K562 (cell line): Measurements from ENCODE around the gene TTC27. TPM values are rescaled to one million over a fixed set of nuclear protein-coding genes. Genes with fewer than 3 reads are reported as not detected.
A peak's percentile ranks its signal among the peaks of the same experiment; 100 is the strongest.

Experiments used
- ATAC-seq: fragments of 200-7000 bp; cut with Tn5 transposase; 3 replicates; pipeline ENCODE4 v1.9.1; 2020; ENCODE audit warnings: moderate library complexity
- BruUV-seq: library from RNA; stranded (reverse); fragments of 400-500 nt; replicated peaks from 2 replicates; lab custom pipeline; 2021; lab: Mats Ljungman, UMichigan
- CTCF ChIA-PET: fragments of 300-600 bp; formaldehyde crosslinking; extraction: SDS; loops from one replicate; lab custom pipeline; 2021; ENCODE audit warnings: low intra/inter-chr PET ratio; lab: Yijun Ruan, JAX
- POLR2A ChIA-PET: fragments of 300-600, 350-650 bp; sonication (Branson Sonifier 250); formaldehyde crosslinking; extraction: SDS; loops from one replicate; lab custom pipeline; 2021; ENCODE audit warnings: antibody characterized with exemption, inconsistent platforms; lab: Yijun Ruan, JAX
- DNase-seq, 4 experiments: peaks; one replicate each; pipeline versions ENCODE4 v3.0.0 to v3.0.0-alpha.2; 2011 to 2018; ENCODE audit warnings: low spot score in 3 of 4, mixed read lengths in 3 of 4; ENCODE audit errors: extremely low read depth in 1 of 4
- FAIRE-seq: peaks from 2 replicates; lab custom pipeline; 2011; peaks lifted over from hg19 to GRCh38; lab: Jason Lieb, UNC
- H2AFZ ChIP-seq: 2 replicates; pipeline ENCODE4 v1.6.0; 2011; ENCODE audit warnings: low read depth, low read length, control low read depth, inconsistent platforms
- H3K27ac ChIP-seq: fragments of 200-600 bp; 3 replicates; pipeline ENCODE4 v1.8.0; 2011; ENCODE audit warnings: low read depth, mild to moderate bottlenecking, control low read depth, inconsistent platforms, low read length, moderate library complexity, mixed read lengths; ENCODE audit errors: extremely low read depth
- H3K27me3 ChIP-seq, 2 experiments: fragments of 300-600 bp in 1 of 2; 2 replicates in 1 of 2; 3 replicates in 1 of 2; pipeline versions ENCODE4 v1.6.0 to v1.8.0; 2011; ENCODE audit warnings: inconsistent platforms in 2 of 2, low read length in 2 of 2, mild to moderate bottlenecking in 1 of 2, mixed read lengths in 1 of 2, moderate library complexity in 1 of 2; ENCODE audit not compliant: control insufficient read depth in 2 of 2, insufficient read depth in 2 of 2
- H3K36me3 ChIP-seq: fragments of 300-600 bp; 3 replicates; pipeline ENCODE4 v1.8.0; 2011; ENCODE audit warnings: mild to moderate bottlenecking, low read length, inconsistent platforms; ENCODE audit not compliant: control insufficient read depth, insufficient read depth
- H3K4me1 ChIP-seq, 2 experiments: fragments of 200-600 bp in 1 of 2; replicated peaks in 1 of 2; 2 replicates in 1 of 2; 3 replicates in 1 of 2; pipeline versions ENCODE4 v1.5.1 to v1.8.0; 2011; ENCODE audit warnings: inconsistent platforms in 2 of 2, low read length in 2 of 2, mild to moderate bottlenecking in 1 of 2, mixed read lengths in 1 of 2, moderate library complexity in 1 of 2; ENCODE audit not compliant: control insufficient read depth in 2 of 2, insufficient read depth in 2 of 2
- H3K4me2 ChIP-seq: 2 replicates; pipeline ENCODE4 v1.6.1; 2011; ENCODE audit warnings: low read length, control low read depth, inconsistent platforms, mixed read lengths; ENCODE audit not compliant: insufficient read depth
- H3K4me3 ChIP-seq: fragments of 200-600 bp; sonication (generic), shearing (Covaris generic); 2 replicates; pipeline ENCODE4 v1.5.1; 2016; ENCODE audit warnings: control low read depth, inconsistent platforms
- H3K79me2 ChIP-seq: fragments of 200-600 bp; 3 replicates; pipeline ENCODE4 v1.8.0; 2011; ENCODE audit warnings: low read length, inconsistent platforms; ENCODE audit not compliant: control insufficient read depth, insufficient read depth
- H3K9ac ChIP-seq, 2 experiments: 2 replicates each; pipeline versions ENCODE4 v1.6.0 to v1.6.1; 2011; ENCODE audit warnings: low read depth in 2 of 2, low read length in 2 of 2, control low read depth in 1 of 2, inconsistent platforms in 1 of 2, mild to moderate bottlenecking in 1 of 2, mixed read lengths in 1 of 2; ENCODE audit not compliant: insufficient read depth in 1 of 2
- H3K9me1 ChIP-seq: one replicate; pipeline ENCODE4 v1.6.0; 2011; ENCODE audit warnings: inconsistent platforms, mild to moderate bottlenecking, low read length, moderate library complexity; ENCODE audit not compliant: control insufficient read depth, insufficient read depth
- H3K9me3 ChIP-seq: replicated peaks from 2 replicates; pipeline ENCODE4 v1.5.1; 2011; ENCODE audit warnings: low read depth, low read length, inconsistent platforms; ENCODE audit not compliant: control insufficient read depth, insufficient read depth
- H4K20me1 ChIP-seq: replicated peaks from 2 replicates; pipeline ENCODE4 v1.6.1; 2011; ENCODE audit warnings: low read length, inconsistent platforms, mixed read lengths; ENCODE audit not compliant: control insufficient read depth, insufficient read depth
- EHMT2 ChIP-seq: fragments of 450-650 bp; IDR thresholded peaks from 2 replicates; pipeline ENCODE4 v1.6.1; 2018; ENCODE audit warnings: antibody characterized with exemption
- HSF4 ChIP-seq: fragments of 250-450 bp; sonication (Bioruptor Pico); IDR thresholded peaks from 2 replicates; pipeline ENCODE4 v2.1.2; 2022; ENCODE audit warnings: mild to moderate bottlenecking, moderate library complexity, borderline replicate concordance
- JUNB ChIP-seq: fragments of 450-650 bp; formaldehyde crosslinking; conservative IDR thresholded peaks from 2 replicates; pipeline ENCODE4 v1.4.0; 2020; ENCODE audit warnings: mild to moderate bottlenecking
- KLF16 ChIP-seq: IDR thresholded peaks from 2 replicates; pipeline ENCODE4 v1.6.1; 2016; ENCODE audit warnings: antibody characterized with exemption
- MAFK ChIP-seq: IDR thresholded peaks from 2 replicates; pipeline ENCODE4 v1.6.1; 2011; ENCODE audit warnings: low read length, improper control_type of control experiment
- MEF2D ChIP-seq: conservative IDR thresholded peaks from 2 replicates; pipeline ENCODE4 v1.6.1; 2016; ENCODE audit warnings: low read depth, missing genetic modification characterization, missing compliant biosample characterization
- NFRKB ChIP-seq: fragments of 450-650 bp; IDR thresholded peaks from 2 replicates; pipeline ENCODE4 v1.6.1; 2016; ENCODE audit warnings: low read depth
- SIN3B ChIP-seq: fragments of 450-650 bp; IDR thresholded peaks from 2 replicates; pipeline ENCODE4 v1.6.1; 2017; ENCODE audit warnings: low read depth, mild to moderate bottlenecking, moderate library complexity
- ZBTB33 ChIP-seq: sonication (generic); formaldehyde crosslinking; IDR thresholded peaks from 2 replicates; pipeline ENCODE4 v1.8.1; 2023; ENCODE audit warnings: mild to moderate bottlenecking, missing genetic modification reagents
- ZBTB7A ChIP-seq: IDR thresholded peaks from 2 replicates; pipeline ENCODE4 v1.6.1; 2011; ENCODE audit warnings: low read depth, mild to moderate bottlenecking, low read length, moderate library complexity, borderline replicate concordance; ENCODE audit not compliant: control insufficient read depth
- ZNF444 ChIP-seq: fragments of 250-450 bp; sonication (Bioruptor Pico); IDR thresholded peaks from 2 replicates; pipeline ENCODE4 v1.4.0; 2020; ENCODE audit warnings: mild to moderate bottlenecking, moderate library complexity
- ZNF785 ChIP-seq: fragments of 250-450 bp; sonication (Bioruptor Pico); IDR thresholded peaks from 2 replicates; pipeline ENCODE4 v1.4.0; 2020; ENCODE audit warnings: mild to moderate bottlenecking
- ZNF79 ChIP-seq: fragments of 250-450 bp; sonication (Bioruptor Pico); IDR thresholded peaks from 2 replicates; pipeline ENCODE4 v1.4.0; 2020; ENCODE audit warnings: low read depth, mild to moderate bottlenecking, moderate library complexity
- WGBS: fragments of 100-300 bp; shearing (Covaris generic); methylation state at CpG from one replicate; pipeline ENCODE4 v1.1.6; 2016; ENCODE audit warnings: low coverage, mixed read lengths; ENCODE audit not compliant: insufficient coverage; ENCODE audit errors: missing lambda C conversion rate; 5-methylcytosine and 5-hydroxymethylcytosine counted together
- in situ Hi-C: fragments of 300-500 bp; cut with MboI; formaldehyde crosslinking; loops from 4 replicates; pipeline ENCODE4 v1.15.0; 2018; ENCODE audit warnings: inconsistent platforms, mixed read lengths
- intact Hi-C: fragments of 100-400 bp; cut with micrococcal nuclease; formaldehyde crosslinking; loops from 2 replicates; pipeline ENCODE4 v1.14.2; 2022
- polyA plus RNA-seq, 8 experiments: library from polyadenylated mRNA; depleted of rRNA in 4 of 8; stranded (reverse) in 5 of 8; unstranded in 3 of 8; fragments of >200 nt; fragmentation: Nextera tagmentation in 2 of 8; fragmentation: Illumina TruSeq in 1 of 8; extraction: Ambion mirVana in 2 of 8; extraction: Trizol in 1 of 8; gene quantifications; 2 replicates each; pipeline versions ENCODE4 v1.2.1 to v1.2.3, GENCODE V29; 2011 to 2014; ENCODE audit warnings: inconsistent platforms in 1 of 8, missing spikeins in 1 of 8
- total RNA-seq, 7 experiments: library from RNA; depleted of rRNA in 6 of 7; stranded (reverse); fragments of >200 nt in 6 of 7; fragmentation: Illumina TruSeq in 2 of 7; extraction: Trizol in 2 of 7; gene quantifications; 2 replicates each; pipeline versions ENCODE4 v1.2.1 to v1.2.3, GENCODE V29; 2011 to 2021; ENCODE audit warnings: low replicate concordance in 1 of 7
- TF ChIP-seq, protein P1 (sequence below), 2 experiments: fragments of 450-650 bp; formaldehyde crosslinking in 1 of 2; IDR thresholded peaks; 2 replicates each; pipeline versions ENCODE4 v1.4.0 to v1.6.1; 2014 to 2020; ENCODE audit warnings: mild to moderate bottlenecking in 2 of 2, borderline replicate concordance in 1 of 2, low read depth in 1 of 2

The TTC27 gene
- total and polyA plus RNA-seq, 9 of the 15 experiments (the other 6 are each of a cell fraction or from before 2014, with no cell fraction given), result 44.3 to 93.4 (median 57.3) TPM

DNA sequence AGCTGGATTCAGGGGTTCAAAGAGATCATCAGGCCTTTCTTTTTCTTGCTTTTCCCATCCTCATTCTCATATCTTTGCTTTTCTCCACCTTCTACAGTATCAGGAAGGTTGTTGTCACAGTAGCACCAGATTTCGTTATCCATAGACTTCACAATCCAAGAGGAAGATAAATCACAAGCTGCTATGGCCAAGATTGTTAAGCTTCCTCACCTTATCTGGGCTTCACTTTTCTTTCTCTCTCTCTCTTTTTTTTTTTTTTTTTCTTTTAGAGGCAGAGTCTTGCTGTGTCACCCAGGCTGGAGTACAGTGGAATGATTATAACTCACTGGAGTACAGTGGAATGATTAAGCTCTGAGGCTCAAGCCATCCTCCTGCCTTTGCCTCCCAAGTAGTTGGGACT, 93.5 kb downstream of the TTC27 start:
- ATAC-seq (peak; percentile 84), FAIRE-seq (peak; percentile 80), DNase-seq (peak in 2 of 4 experiments; percentile 56 to 69)
- Histone ChIP-seq H3K9me3 (no peaks in the 10 kb centered on the region), H3K36me3 (peaks cover 22% of the 10 kb centered on the region; the same call in 2 of the 3 replicates), H3K9me1 (no peaks in the 10 kb centered on the region), H4K20me1 (peaks cover 7% of the 10 kb centered on the region; the same call in 1 of the 2 replicates), H3K4me3 (no peak overlapping the region), H2AFZ (no peak overlapping the region), H3K27ac (no peak overlapping the region), H3K4me1 (peaks cover 6 to 11% of the 10 kb centered on the region in 2 experiments; a peak in 2 of 5 replicates), H3K27me3 (no peaks in the 10 kb centered on the region), H3K9ac (no peak overlapping the region), H3K4me2 (no peak overlapping the region), H3K79me2 (no peaks in the 10 kb centered on the region)
- WGBS, result 6% methylated on average over 1 of the region's 1 CpG
- no TSS peak for BruUV-seq
- in situ Hi-C loops (no loop called here), intact Hi-C loops (no loop called here)
- CTCF ChIA-PET, result no interaction called here
- POLR2A ChIA-PET, result interaction anchor here (0.8 to 1.5 kb wide), 3 partner anchors 11 to 95 kb away, joined by 3 to 4 read pairs (median 4); no protein-coding TSS in a partner anchor
- TF ChIP-seq SIN3B (no peak), EHMT2 (0 out of 2 replicates have a peak, but pooled peaks have one; percentile 29), MEF2D (tag) (0 out of 2 replicates have a peak, but pooled peaks have one; percentile 41), ZNF444 (CRISPR knock-in tag) (no peak), NFRKB (no peak), ZNF79 (CRISPR knock-in tag) (no peak), ZNF785 (CRISPR knock-in tag) (no peak), JUNB (CRISPR knock-in tag) (no peak), KLF16 (peak; percentile 84), HSF4 (CRISPR knock-in tag) (no peak), ZBTB33 (CRISPR knock-in tag) (no peak), MAFK (peak; percentile 5; the same call in 1 of the 2 replicates), ZBTB7A (no peak)
- TF ChIP-seq, protein P1, sequence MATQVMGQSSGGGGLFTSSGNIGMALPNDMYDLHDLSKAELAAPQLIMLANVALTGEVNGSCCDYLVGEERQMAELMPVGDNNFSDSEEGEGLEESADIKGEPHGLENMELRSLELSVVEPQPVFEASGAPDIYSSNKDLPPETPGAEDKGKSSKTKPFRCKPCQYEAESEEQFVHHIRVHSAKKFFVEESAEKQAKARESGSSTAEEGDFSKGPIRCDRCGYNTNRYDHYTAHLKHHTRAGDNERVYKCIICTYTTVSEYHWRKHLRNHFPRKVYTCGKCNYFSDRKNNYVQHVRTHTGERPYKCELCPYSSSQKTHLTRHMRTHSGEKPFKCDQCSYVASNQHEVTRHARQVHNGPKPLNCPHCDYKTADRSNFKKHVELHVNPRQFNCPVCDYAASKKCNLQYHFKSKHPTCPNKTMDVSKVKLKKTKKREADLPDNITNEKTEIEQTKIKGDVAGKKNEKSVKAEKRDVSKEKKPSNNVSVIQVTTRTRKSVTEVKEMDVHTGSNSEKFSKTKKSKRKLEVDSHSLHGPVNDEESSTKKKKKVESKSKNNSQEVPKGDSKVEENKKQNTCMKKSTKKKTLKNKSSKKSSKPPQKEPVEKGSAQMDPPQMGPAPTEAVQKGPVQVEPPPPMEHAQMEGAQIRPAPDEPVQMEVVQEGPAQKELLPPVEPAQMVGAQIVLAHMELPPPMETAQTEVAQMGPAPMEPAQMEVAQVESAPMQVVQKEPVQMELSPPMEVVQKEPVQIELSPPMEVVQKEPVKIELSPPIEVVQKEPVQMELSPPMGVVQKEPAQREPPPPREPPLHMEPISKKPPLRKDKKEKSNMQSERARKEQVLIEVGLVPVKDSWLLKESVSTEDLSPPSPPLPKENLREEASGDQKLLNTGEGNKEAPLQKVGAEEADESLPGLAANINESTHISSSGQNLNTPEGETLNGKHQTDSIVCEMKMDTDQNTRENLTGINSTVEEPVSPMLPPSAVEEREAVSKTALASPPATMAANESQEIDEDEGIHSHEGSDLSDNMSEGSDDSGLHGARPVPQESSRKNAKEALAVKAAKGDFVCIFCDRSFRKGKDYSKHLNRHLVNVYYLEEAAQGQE (IDR thresholded peaks at IDR 0.05; ENCODE audit: borderline replicate concordance), result no peak
- TF ChIP-seq, protein P1 (CRISPR knock-in tag; IDR thresholded peaks at IDR 0.05; ENCODE audit: low read depth), result no peak
